DND-41 (cell line): Measurements from ENCODE around the gene APEH.

Source experiments
- ATAC-seq: fragments of 200-7000 bp; cut with Tn5 transposase; 3 replicates; pipeline ENCODE4 v1.9.1; 2021; ENCODE audit warnings: low read depth; ENCODE audit not compliant: insufficient read depth
- DNase-seq: peaks from one replicate; pipeline ENCODE4 v3.0.0-alpha.2; 2020
- H2AFZ ChIP-seq: 2 replicates; pipeline ENCODE4 v1.6.0; 2012; ENCODE audit warnings: low read depth, low read length
- H3K27ac ChIP-seq: 2 replicates; pipeline ENCODE4 v1.5.1; 2012; ENCODE audit warnings: low read length, inconsistent platforms
- H3K27me3 ChIP-seq: fragments of 200-600 bp; sonication (generic); 2 replicates; pipeline ENCODE4 v1.6.0; 2012; ENCODE audit warnings: low read length, mild to moderate bottlenecking, inconsistent platforms; ENCODE audit not compliant: insufficient read depth, poor library complexity
- H3K36me3 ChIP-seq: 2 replicates; pipeline ENCODE4 v1.5.1; 2012; ENCODE audit warnings: low read length, inconsistent platforms; ENCODE audit not compliant: insufficient read depth
- H3K4me1 ChIP-seq: 2 replicates; pipeline ENCODE4 v1.5.1; 2012; ENCODE audit warnings: mild to moderate bottlenecking, low read length; ENCODE audit not compliant: insufficient read depth
- H3K4me2 ChIP-seq: 2 replicates; pipeline ENCODE4 v1.6.0; 2012; ENCODE audit warnings: mild to moderate bottlenecking, moderate library complexity, low read length, inconsistent platforms; ENCODE audit not compliant: insufficient read depth
- H3K4me3 ChIP-seq, 2 experiments: fragments of 200-600 bp in 1 of 2; shearing (Covaris generic) in 1 of 2; 2 replicates each; pipeline ENCODE4 v1.5.1; 2012 to 2016; ENCODE audit warnings: inconsistent platforms in 2 of 2, low read length in 2 of 2, mild to moderate bottlenecking in 2 of 2, low read depth in 1 of 2, moderate library complexity in 1 of 2
- H3K79me2 ChIP-seq: 2 replicates; pipeline ENCODE4 v1.6.0; 2012; ENCODE audit warnings: low read length, inconsistent platforms; ENCODE audit not compliant: insufficient read depth
- H3K9ac ChIP-seq: 2 replicates; pipeline ENCODE4 v1.6.0; 2012; ENCODE audit warnings: low read depth, mild to moderate bottlenecking, inconsistent platforms, low read length, moderate library complexity
- H3K9me3 ChIP-seq: 2 replicates; pipeline ENCODE4 v1.5.1; 2012; ENCODE audit warnings: low read length, moderate library complexity, mild to moderate bottlenecking, inconsistent platforms; ENCODE audit not compliant: insufficient read depth, severe bottlenecking
- H4K20me1 ChIP-seq: 2 replicates; pipeline ENCODE4 v1.6.0; 2012; ENCODE audit warnings: low read length; ENCODE audit not compliant: insufficient read depth
- EZH2 ChIP-seq: IDR thresholded peaks from 3 replicates; pipeline ENCODE4 v1.6.1; 2012; ENCODE audit warnings: borderline replicate concordance, low read depth, mild to moderate bottlenecking, moderate library complexity, low read length, inconsistent platforms; ENCODE audit not compliant: severe bottlenecking
- TF ChIP-seq, protein P1 (sequence below): IDR thresholded peaks from 2 replicates; pipeline ENCODE4 v1.5.1; 2012; ENCODE audit warnings: borderline replicate concordance, low read length, moderate library complexity, mild to moderate bottlenecking; ENCODE audit not compliant: poor library complexity, severe bottlenecking; ENCODE audit errors: extremely low read depth

Gene APEH

DNA sequence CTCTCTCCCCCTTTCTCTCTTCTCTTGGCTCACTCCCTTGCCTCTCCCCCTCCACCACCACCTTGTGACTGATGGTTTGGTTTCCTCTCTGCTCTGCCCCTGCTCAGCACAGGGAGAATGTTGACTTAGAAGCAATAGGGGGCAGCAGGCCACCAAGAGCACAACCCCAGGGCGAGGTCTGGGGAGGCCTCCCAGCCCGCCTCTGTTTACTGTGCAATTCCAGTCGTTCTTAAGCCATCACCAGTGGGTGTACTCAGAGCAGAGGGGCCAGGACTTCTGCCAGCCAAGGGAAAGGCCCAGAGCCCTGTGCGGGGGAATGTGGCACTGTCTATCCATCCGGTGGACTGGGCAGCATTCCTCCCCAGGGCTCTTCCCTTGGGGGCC, 5.7 kb upstream of the APEH start:
- Histone ChIP-seq H3K4me2 (no peak overlapping the region), H3K4me1 (peaks cover 12% of the 10 kb centered on the region), H3K27ac (no peak overlapping the region), H2AFZ (no peak overlapping the region), H3K27me3 (no peaks in the 10 kb centered on the region), H4K20me1 (peaks cover 7% of the 10 kb centered on the region; the same call in 1 of the 2 replicates), H3K9me3 (no peaks in the 10 kb centered on the region), H3K79me2 (peaks cover 5% of the 10 kb centered on the region), H3K4me3 (no peak overlapping the region), H3K9ac (no peak overlapping the region), H3K36me3 (no peaks in the 10 kb centered on the region; the same call in 1 of the 2 replicates)
- no peak for DNase-seq
- TF ChIP-seq, protein P1, sequence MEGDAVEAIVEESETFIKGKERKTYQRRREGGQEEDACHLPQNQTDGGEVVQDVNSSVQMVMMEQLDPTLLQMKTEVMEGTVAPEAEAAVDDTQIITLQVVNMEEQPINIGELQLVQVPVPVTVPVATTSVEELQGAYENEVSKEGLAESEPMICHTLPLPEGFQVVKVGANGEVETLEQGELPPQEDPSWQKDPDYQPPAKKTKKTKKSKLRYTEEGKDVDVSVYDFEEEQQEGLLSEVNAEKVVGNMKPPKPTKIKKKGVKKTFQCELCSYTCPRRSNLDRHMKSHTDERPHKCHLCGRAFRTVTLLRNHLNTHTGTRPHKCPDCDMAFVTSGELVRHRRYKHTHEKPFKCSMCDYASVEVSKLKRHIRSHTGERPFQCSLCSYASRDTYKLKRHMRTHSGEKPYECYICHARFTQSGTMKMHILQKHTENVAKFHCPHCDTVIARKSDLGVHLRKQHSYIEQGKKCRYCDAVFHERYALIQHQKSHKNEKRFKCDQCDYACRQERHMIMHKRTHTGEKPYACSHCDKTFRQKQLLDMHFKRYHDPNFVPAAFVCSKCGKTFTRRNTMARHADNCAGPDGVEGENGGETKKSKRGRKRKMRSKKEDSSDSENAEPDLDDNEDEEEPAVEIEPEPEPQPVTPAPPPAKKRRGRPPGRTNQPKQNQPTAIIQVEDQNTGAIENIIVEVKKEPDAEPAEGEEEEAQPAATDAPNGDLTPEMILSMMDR, result no peak
- no peak for TF ChIP-seq EZH2
- ATAC-seq, result no peak

GRCh38 chr3:49668861-49669260, 5.3 kb upstream of the APEH start:
- H3K79me2 ChIP-seq, result peaks cover 7% of the 10 kb centered on the region
- H4K20me1 ChIP-seq, result peaks cover 7% of the 10 kb centered on the region; the same call in 1 of the 2 replicates
- H2AFZ ChIP-seq, result no peak overlapping the region
- H3K36me3 ChIP-seq, result no peaks in the 10 kb centered on the region; the same call in 1 of the 2 replicates
- no peak overlapping the region for H3K4me3 ChIP-seq
- H3K27ac ChIP-seq, result no peak overlapping the region
- H3K9ac ChIP-seq, result no peak overlapping the region
- H3K9me3 ChIP-seq, result no peaks in the 10 kb centered on the region
- no peak overlapping the region for H3K4me2 ChIP-seq
- H3K4me1 ChIP-seq, result peaks cover 14% of the 10 kb centered on the region
- H3K27me3 ChIP-seq, result no peaks in the 10 kb centered on the region
- no peak for ATAC-seq
- DNase-seq, result no peak
- TF ChIP-seq EZH2, result no peak
- TF ChIP-seq, protein P1, result no peak

- Histone ChIP-seq H3K36me3 (no peaks in the 10 kb centered on the region; the same call in 1 of the 2 replicates), H3K27ac (no peak overlapping the region), H3K9me3 (no peaks in the 10 kb centered on the region), H3K4me2 (no peak overlapping the region), H3K4me3 (no peak overlapping the region), H4K20me1 (peaks cover 7% of the 10 kb centered on the region; the same call in 1 of the 2 replicates), H3K79me2 (peaks cover 9% of the 10 kb centered on the region), H3K9ac (no peak overlapping the region), H3K27me3 (no peaks in the 10 kb centered on the region), H2AFZ (no peak overlapping the region), H3K4me1 (peaks cover 14% of the 10 kb centered on the region)
- DNase-seq, result no peak
- ATAC-seq, result no peak
- TF ChIP-seq, protein P1, result no peak
- TF ChIP-seq EZH2, result no peak
Observed at GRCh38 chr3:49669352-49669751, 4.8 kb upstream of the APEH start.

GRCh38 chr3:49670940-49671290, 3.2 kb upstream of the APEH start:
- H3K79me2 ChIP-seq, result peaks cover 24% of the 10 kb centered on the region
- no peak overlapping the region for H3K4me2 ChIP-seq
- peaks cover 12% of the 10 kb centered on the region; the same call in 1 of the 2 replicates for H4K20me1 ChIP-seq
- no peaks in the 10 kb centered on the region for H3K27me3 ChIP-seq
- no peak for DNase-seq
- no peak overlapping the region for H3K9ac ChIP-seq
- peaks cover 28% of the 10 kb centered on the region for H3K4me1 ChIP-seq
- H2AFZ ChIP-seq, result no peak overlapping the region
- peaks cover 9% of the 10 kb centered on the region for H3K36me3 ChIP-seq
- ATAC-seq, result no peak
- H3K4me3 ChIP-seq, result no peak overlapping the region
- TF ChIP-seq, protein P1, result no peak
- no peak for TF ChIP-seq EZH2
- no peak overlapping the region for H3K27ac ChIP-seq
- no peaks in the 10 kb centered on the region for H3K9me3 ChIP-seq
